Rectal smooth muscle tissue (tissue), 1 donor: ENCODE results near the gene HIC2.
"Not testable (repeated sequence)": the region's sequence is repeated elsewhere in the genome, so short reads cannot be mapped to it uniquely, and the experiment has no call there.

Source experiments
- H3K27ac ChIP-seq: one replicate; pipeline ENCODE4 v1.7.0; 2013; ENCODE audit warnings: low read depth, low read length, inconsistent platforms
- H3K27me3 ChIP-seq: one replicate; pipeline ENCODE4 v1.7.0; 2013; ENCODE audit warnings: low read length; ENCODE audit not compliant: control insufficient read depth, insufficient read depth
- H3K36me3 ChIP-seq: one replicate; pipeline ENCODE4 v1.7.0; 2013; ENCODE audit warnings: low read length; ENCODE audit not compliant: control insufficient read depth, insufficient read depth
- H3K4me1 ChIP-seq: one replicate; pipeline ENCODE4 v1.7.0; 2013; ENCODE audit warnings: low read length; ENCODE audit not compliant: control insufficient read depth, insufficient read depth
- H3K4me3 ChIP-seq: one replicate; pipeline ENCODE4 v1.7.0; 2013; ENCODE audit warnings: low read length
- H3K9ac ChIP-seq: one replicate; pipeline ENCODE4 v1.7.0; 2013; ENCODE audit warnings: low read length

Gene HIC2

GRCh38 chr22:21442123-21442522 lies 25.0 kb downstream of the HIC2 start:
- not testable (repeated sequence) for H3K27me3 ChIP-seq, H3K4me1 ChIP-seq, H3K9ac ChIP-seq, H3K27ac ChIP-seq, H3K4me3 ChIP-seq
- H3K36me3 ChIP-seq, result peaks cover 23% of the 10 kb centered on the region

- H3K27me3 ChIP-seq, H3K27ac ChIP-seq, H3K4me1 ChIP-seq, H3K4me3 ChIP-seq, H3K9ac ChIP-seq: not testable (repeated sequence)
- H3K36me3 ChIP-seq, result peaks cover 23% of the 10 kb centered on the region
Measured at GRCh38 chr22:21442646-21443045, 25.5 kb downstream of the HIC2 start.

- H3K4me3 ChIP-seq, result no peak overlapping the region
- H3K27me3 ChIP-seq, result no peaks in the 10 kb centered on the region
- H3K4me1 ChIP-seq, result no peaks in the 10 kb centered on the region
- peaks cover 25% of the 10 kb centered on the region for H3K36me3 ChIP-seq
- H3K9ac ChIP-seq, result no peak overlapping the region
- no peak overlapping the region for H3K27ac ChIP-seq
Measured at GRCh38 chr22:21443057-21443734, 26.0 kb downstream of the HIC2 start.

- no peaks in the 10 kb centered on the region for H3K27me3 ChIP-seq
- H3K27ac ChIP-seq, result no peak overlapping the region
- H3K4me3 ChIP-seq, result no peak overlapping the region
- H3K36me3 ChIP-seq, result peaks cover 25% of the 10 kb centered on the region
- no peak overlapping the region for H3K9ac ChIP-seq
- no peaks in the 10 kb centered on the region for H3K4me1 ChIP-seq
Measured at GRCh38 chr22:21443735-21444421, 26.7 kb downstream of the HIC2 start.

GRCh38 chr22:21444701-21445436 lies 27.7 kb downstream of the HIC2 start:
- Histone ChIP-seq H3K27ac (no peak overlapping the region), H3K9ac (no peak overlapping the region), H3K36me3 (peaks cover 25% of the 10 kb centered on the region), H3K4me3 (no peak overlapping the region), H3K27me3 (no peaks in the 10 kb centered on the region), H3K4me1 (no peaks in the 10 kb centered on the region)

GRCh38 chr22:21445437-21446127 lies 28.4 kb downstream of the HIC2 start:
- no peaks in the 10 kb centered on the region for H3K27me3 ChIP-seq
- peaks cover 25% of the 10 kb centered on the region for H3K36me3 ChIP-seq

GRCh38 chr22:21446128-21446826 lies 29.1 kb downstream of the HIC2 start:
- no peak overlapping the region for H3K9ac ChIP-seq
- no peaks in the 10 kb centered on the region for H3K4me1 ChIP-seq
- H3K4me3 ChIP-seq, result no peak overlapping the region
- no peaks in the 10 kb centered on the region for H3K27me3 ChIP-seq
- H3K36me3 ChIP-seq, result peaks cover 25% of the 10 kb centered on the region
- no peak overlapping the region for H3K27ac ChIP-seq

More at GRCh38 chr22:21445437-21446127, 28.4 kb downstream of the HIC2 start:
- Histone ChIP-seq H3K9ac (no peak overlapping the region), H3K27ac (no peak overlapping the region), H3K4me3 (no peak overlapping the region), H3K4me1 (no peaks in the 10 kb centered on the region)

- Histone ChIP-seq H3K4me3 (no peak overlapping the region), H3K27ac (no peak overlapping the region), H3K36me3 (peaks cover 25% of the 10 kb centered on the region), H3K9ac (no peak overlapping the region), H3K4me1 (no peaks in the 10 kb centered on the region), H3K27me3 (no peaks in the 10 kb centered on the region)
Measured at GRCh38 chr22:21446827-21447690, 29.9 kb downstream of the HIC2 start.

- peaks cover 25% of the 10 kb centered on the region for H3K36me3 ChIP-seq
- no peak overlapping the region for H3K4me3 ChIP-seq
- no peaks in the 10 kb centered on the region for H3K27me3 ChIP-seq
- no peak overlapping the region for H3K27ac ChIP-seq
- H3K9ac ChIP-seq, result no peak overlapping the region
- no peaks in the 10 kb centered on the region for H3K4me1 ChIP-seq
Measured at GRCh38 chr22:21447694-21448402, 30.7 kb downstream of the HIC2 start.

GRCh38 chr22:21448627-21449416 lies 31.7 kb downstream of the HIC2 start:
- Histone ChIP-seq H3K36me3 (peaks cover 25% of the 10 kb centered on the region), H3K27me3 (no peaks in the 10 kb centered on the region), H3K4me1 (no peaks in the 10 kb centered on the region), H3K4me3 (no peak overlapping the region), H3K27ac (no peak overlapping the region), H3K9ac (no peak overlapping the region)
